Panc1 (cell line): ENCODE measurements around the gene ADM2. TPM values are rescaled to one million over a fixed set of nuclear protein-coding genes. Genes with fewer than 3 reads are reported as not detected.

ENCODE experiments used
- ATAC-seq: fragments of 200-7000 bp; cut with Tn5 transposase; 2 replicates; pipeline ENCODE4 v1.9.1; 2020; ENCODE audit warnings: mild to moderate bottlenecking, moderate library complexity
- BruUV-seq: library from RNA; stranded (reverse); fragments of 400-500 nt; replicated peaks from 2 replicates; lab custom pipeline; 2021; lab: Mats Ljungman, UMichigan
- CTCF ChIA-PET: fragments of 300-600 bp; sonication (Branson Sonifier 250); formaldehyde crosslinking; loops from one replicate; lab custom pipeline; 2022; ENCODE audit warnings: antibody characterized with exemption; lab: Charles Lee
- POLR2A ChIA-PET: fragments of 300-600 bp; sonication (Branson Sonifier 250); formaldehyde crosslinking; loops from one replicate; lab custom pipeline; 2022; ENCODE audit warnings: antibody characterized with exemption; lab: Charles Lee
- DNase-seq: peaks from one replicate; pipeline ENCODE4 v3.0.0-alpha.2; 2010; ENCODE audit warnings: low read depth, low spot score
- H3K27ac ChIP-seq: 2 replicates; pipeline ENCODE4 v1.5.1; 2011; ENCODE audit warnings: mild to moderate bottlenecking, low read length, inconsistent platforms
- H3K27me3 ChIP-seq: fragments of 200-500 bp; sonication (Bioruptor generic); 2 replicates; pipeline ENCODE4 v1.6.0; 2014; ENCODE audit warnings: low read length, inconsistent platforms; ENCODE audit not compliant: control insufficient read depth, insufficient read depth
- H3K36me3 ChIP-seq: fragments of 200-500 bp; sonication (Bioruptor generic); 2 replicates; pipeline ENCODE4 v1.5.1; 2014; ENCODE audit warnings: inconsistent platforms, mild to moderate bottlenecking, low read length, moderate library complexity; ENCODE audit not compliant: control insufficient read depth, insufficient read depth
- H3K4me1 ChIP-seq: 2 replicates; pipeline ENCODE4 v1.5.1; 2011; ENCODE audit warnings: inconsistent platforms, mild to moderate bottlenecking, low read length, moderate library complexity; ENCODE audit not compliant: control insufficient read depth, insufficient read depth
- H3K4me3 ChIP-seq, 2 experiments: 2 replicates each; pipeline ENCODE4 v1.5.1; 2011 to 2012; ENCODE audit warnings: low read depth in 2 of 2, low read length in 2 of 2, mild to moderate bottlenecking in 2 of 2, inconsistent platforms in 1 of 2, moderate library complexity in 1 of 2
- H3K9me3 ChIP-seq: fragments of 200-500 bp; sonication (Bioruptor generic); 2 replicates; pipeline ENCODE4 v1.5.1; 2014; ENCODE audit warnings: low read depth, mild to moderate bottlenecking, inconsistent platforms, low read length, moderate library complexity; ENCODE audit not compliant: control insufficient read depth, insufficient read depth
- CTCF ChIP-seq: fragments of 450-650 bp; IDR thresholded peaks from 2 replicates; pipeline ENCODE4 v1.5.1; 2017; ENCODE audit warnings: mild to moderate bottlenecking
- POLR2AphosphoS5 ChIP-seq: IDR thresholded peaks from 2 replicates; pipeline ENCODE4 v1.6.1; 2012; ENCODE audit warnings: mild to moderate bottlenecking, low read depth, low read length, moderate library complexity
- REST ChIP-seq, 2 experiments: IDR thresholded peaks; 2 replicates each; pipeline ENCODE4 v1.6.1; 2011 to 2012; ENCODE audit warnings: low read depth in 2 of 2, control low read depth in 1 of 2, low read length in 1 of 2, mild to moderate bottlenecking in 1 of 2, moderate library complexity in 1 of 2; ENCODE audit not compliant: insufficient read depth in 1 of 2
- SIN3A ChIP-seq: IDR thresholded peaks from 2 replicates; pipeline ENCODE4 v1.6.1; 2012; ENCODE audit warnings: low read depth, mild to moderate bottlenecking, low read length, moderate library complexity, borderline replicate concordance; ENCODE audit not compliant: insufficient read depth
- TCF7L2 ChIP-seq: IDR thresholded peaks from 2 replicates; pipeline ENCODE4 v1.6.1; 2011; ENCODE audit warnings: mild to moderate bottlenecking, low read depth, low read length, inconsistent platforms
- in situ Hi-C: cut with HindIII; loops from 2 replicates; pipeline ENCODE4 v1.10.0; 2016; ENCODE audit warnings: low sequenced_read_pairs, low pct_unique_long_range_greater_than_20kb
- intact Hi-C: fragments of 100-400 bp; cut with micrococcal nuclease; formaldehyde crosslinking; loops from one replicate; pipeline ENCODE4 v1.10.0; 2022; ENCODE audit not compliant: unreplicated experiment
- total RNA-seq: library from RNA; stranded (reverse); gene quantifications from one replicate; pipeline ENCODE4 v1.2.1, GENCODE V29; 2021; ENCODE audit not compliant: unreplicated experiment

Gene ADM2
- total RNA-seq, 1 experiment from 2014 or later = 3.9 TPM

- DNase-seq = peak; percentile 15
- peak overlapping the region; percentile 59 to 63; a peak in 2 of 4 replicates for H3K4me3 ChIP-seq
- POLR2A ChIA-PET = interaction anchor here (0.6 kb wide), 1 partner anchor 39 kb away, joined by 6 read pairs; no protein-coding TSS in a partner anchor
- BruUV-seq = no TSS peak
- intact Hi-C loops = no loop called here
- no peaks in the 10 kb centered on the region for H3K27me3 ChIP-seq
- no peaks in the 10 kb centered on the region for H3K9me3 ChIP-seq
- TF ChIP-seq REST (IDR thresholded peaks at IDR 0.05; ENCODE audit: insufficient read depth in 1 of 2, low read depth in 2 of 2, low read length in 1 of 2) = no peak
- TF ChIP-seq TCF7L2 = no peak
- TF ChIP-seq SIN3A = no peak
- no peak for TF ChIP-seq POLR2AphosphoS5
- TF ChIP-seq CTCF = no peak; the same call in 1 of the 2 replicates
- H3K36me3 ChIP-seq = no peaks in the 10 kb centered on the region; the same call in 1 of the 2 replicates
- H3K27ac ChIP-seq = no peak overlapping the region
- CTCF ChIA-PET = interaction anchor here (0.5 kb wide), 1 partner anchor 132 kb away, joined by 3 read pairs; no protein-coding TSS in a partner anchor
- H3K4me1 ChIP-seq = peaks cover 15% of the 10 kb centered on the region
- in situ Hi-C loops = no loop called here
- 0 out of 2 replicates have a peak, but pooled peaks have one; percentile 43 for ATAC-seq
Observed at GRCh38 chr22:50473088-50473487, 8.3 kb upstream of the ADM2 start.

GRCh38 chr22:50473855-50474671, 7.3 kb upstream of the ADM2 start:
- Histone ChIP-seq H3K27ac (peak overlapping the region; percentile 29; the same call in 1 of the 2 replicates), H3K4me1 (peaks cover 15% of the 10 kb centered on the region), H3K4me3 (peak overlapping the region; percentile 59 to 63), H3K27me3 (no peaks in the 10 kb centered on the region), H3K9me3 (no peaks in the 10 kb centered on the region), H3K36me3 (no peaks in the 10 kb centered on the region; the same call in 1 of the 2 replicates)
- BruUV-seq = no TSS peak
- CTCF ChIA-PET = no interaction called here
- in situ Hi-C loops = no loop called here
- ATAC-seq (peak; percentile 54), DNase-seq (no peak)
- POLR2A ChIA-PET = interaction anchor here (0.6 kb wide), 1 partner anchor 34 kb away, joined by 3 read pairs; the partner anchor contains the start of gene LMF2
- no peak for TF ChIP-seq CTCF
- intact Hi-C loops = no loop called here
